ENCODE results near the gene RIMS3. TPM values are rescaled to one million over a fixed set of nuclear protein-coding genes. Genes with fewer than 3 reads are reported as not detected.

RIMS3 gene
- polyA plus RNA-seq, 1 donor (not counting 4 experiments of a cell fraction or from before 2014, with no cell fraction given) = 1.7 TPM

GRCh38 chr1:40706626-40707025 is 41.1 kb upstream of the RIMS3 start:
- dilution Hi-C loops (cut with MboI; ENCODE audit: extremely low pct_ligation_motif_present, low sequenced_read_pairs) = no loop called here

GRCh38 chr1:40704817-40705733 is 39.6 kb upstream of the RIMS3 start:
- H3K4me2 ChIP-seq (ENCODE audit: control insufficient read depth, extremely low read depth, insufficient read depth, low read depth, low read length) = peak overlapping the region; percentile 16
- no peak overlapping the region for H3K9ac ChIP-seq (ENCODE audit: control insufficient read depth, extremely low read depth, insufficient read depth, low read length)
- no peaks in the 10 kb centered on the region for H3K9me3 ChIP-seq (ENCODE audit: control insufficient read depth, low read depth, low read length)
- dilution Hi-C loops (cut with MboI; ENCODE audit: extremely low pct_ligation_motif_present, low sequenced_read_pairs) = no loop called here
- H2AFZ ChIP-seq (ENCODE audit: control insufficient read depth, low read length) = no peak overlapping the region
- H3K4me1 ChIP-seq (ENCODE audit: control insufficient read depth, extremely low read depth, insufficient read depth, low read length) = peaks cover 29% of the 10 kb centered on the region
- DNase-seq (ENCODE audit: low read depth, low spot score) = no peak
- H4K20me1 ChIP-seq (ENCODE audit: control insufficient read depth, extremely low read depth, insufficient read depth, low read length) = no peaks in the 10 kb centered on the region
- peaks cover 2% of the 10 kb centered on the region for H3K9me1 ChIP-seq (ENCODE audit: control insufficient read depth, extremely low read depth, insufficient read depth, low read length)
- H3K79me2 ChIP-seq (ENCODE audit: control insufficient read depth, insufficient read depth, low read length) = peaks cover 69% of the 10 kb centered on the region
- H3K36me3 ChIP-seq (ENCODE audit: control insufficient read depth in 2 of 2, extremely low read depth in 1 of 2, insufficient read depth in 2 of 2, low read length in 2 of 2) = no peaks in the 10 kb centered on the region
- TF ChIP-seq CTCF (optimal IDR thresholded peaks at IDR 0.05 in 1 of 3, IDR thresholded peaks at IDR 0.05 in 1 of 3, conservative IDR thresholded peaks at IDR 0.05 in 1 of 3; ENCODE audit: extremely low read depth in 1 of 3, insufficient read depth in 2 of 3, low read length in 3 of 3) (no peak), EZH2 (IDR thresholded peaks at IDR 0.05; ENCODE audit: low read length) (no peak)
- no peak overlapping the region for H3K4me3 ChIP-seq (ENCODE audit: control insufficient read depth in 2 of 3, extremely low read depth in 1 of 3, insufficient read depth in 2 of 3, low read depth in 1 of 3, low read length in 3 of 3)
- FAIRE-seq = no peak
- H3K27me3 ChIP-seq (ENCODE audit: control insufficient read depth, extremely low read depth, insufficient read depth, low read length) = no peaks in the 10 kb centered on the region
- H3K27ac ChIP-seq (ENCODE audit: control insufficient read depth, insufficient read depth, low read length) = no peak overlapping the region

More at GRCh38 chr1:40706626-40707025, 41.1 kb upstream of the RIMS3 start:
- H3K9me3 ChIP-seq (ENCODE audit: control insufficient read depth, low read depth, low read length) = no peaks in the 10 kb centered on the region
- no peak overlapping the region for H3K27ac ChIP-seq (ENCODE audit: control insufficient read depth, insufficient read depth, low read length)
- no peaks in the 10 kb centered on the region for H3K27me3 ChIP-seq (ENCODE audit: control insufficient read depth, extremely low read depth, insufficient read depth, low read length)
- FAIRE-seq (no peak), DNase-seq (ENCODE audit: low read depth, low spot score) (no peak)
- H3K79me2 ChIP-seq (ENCODE audit: control insufficient read depth, insufficient read depth, low read length) = peaks cover 62% of the 10 kb centered on the region
- TF ChIP-seq EZH2 (IDR thresholded peaks at IDR 0.05; ENCODE audit: low read length) = no peak
- no peak for TF ChIP-seq CTCF (optimal IDR thresholded peaks at IDR 0.05 in 1 of 3, IDR thresholded peaks at IDR 0.05 in 1 of 3, conservative IDR thresholded peaks at IDR 0.05 in 1 of 3; ENCODE audit: extremely low read depth in 1 of 3, insufficient read depth in 2 of 3, low read length in 3 of 3)
- H3K4me2 ChIP-seq (ENCODE audit: control insufficient read depth, extremely low read depth, insufficient read depth, low read depth, low read length) = no peak overlapping the region
- H3K9ac ChIP-seq (ENCODE audit: control insufficient read depth, extremely low read depth, insufficient read depth, low read length) = no peak overlapping the region
- no peak overlapping the region for H3K4me3 ChIP-seq (ENCODE audit: control insufficient read depth in 2 of 3, extremely low read depth in 1 of 3, insufficient read depth in 2 of 3, low read depth in 1 of 3, low read length in 3 of 3)
- no peak overlapping the region for H2AFZ ChIP-seq (ENCODE audit: control insufficient read depth, low read length)
- no peaks in the 10 kb centered on the region for H3K36me3 ChIP-seq (ENCODE audit: control insufficient read depth in 2 of 2, extremely low read depth in 1 of 2, insufficient read depth in 2 of 2, low read length in 2 of 2)
- peaks cover 2% of the 10 kb centered on the region for H3K9me1 ChIP-seq (ENCODE audit: control insufficient read depth, extremely low read depth, insufficient read depth, low read length)
- H3K4me1 ChIP-seq (ENCODE audit: control insufficient read depth, extremely low read depth, insufficient read depth, low read length) = peaks cover 44% of the 10 kb centered on the region
- no peaks in the 10 kb centered on the region for H4K20me1 ChIP-seq (ENCODE audit: control insufficient read depth, extremely low read depth, insufficient read depth, low read length)

All from keratinocyte (primary cell).